Measurements from ENCODE around the gene SGO2. TPM values are rescaled to one million over a fixed set of nuclear protein-coding genes. Genes with fewer than 3 reads are reported as not detected.

The SGO2 gene
- total and polyA plus RNA-seq, 2 donors (not counting 1 experiment from before 2014, with no cell fraction given) = 0.89 to 5.3 TPM

- Mint-ChIP-seq H3K9me3 (ENCODE audit: insufficient read depth) (no peaks in the 10 kb centered on the region), H3K27ac (no peak overlapping the region), H3K4me1 (peaks cover 17% of the 10 kb centered on the region), H3K4me3 (no peak overlapping the region), H3K27me3 (peaks cover 21% of the 10 kb centered on the region)
- ATAC-seq (ENCODE audit: low read depth) (no peak), DNase-seq (no peak)
- H2AFZ ChIP-seq (ENCODE audit: insufficient read depth, low read depth, low read length, poor library complexity, severe bottlenecking) = no peak overlapping the region
- no peak overlapping the region for H3K4me2 ChIP-seq (replicated peaks; ENCODE audit: low read depth, low read length, poor library complexity, severe bottlenecking)
- H3K9me3 ChIP-seq (ENCODE audit: control extremely low read depth in 1 of 3, control insufficient read depth in 2 of 3, insufficient read depth in 1 of 3, low read length in 2 of 3) = no peaks in the 10 kb centered on the region
- no peaks in the 10 kb centered on the region for H3K27me3 ChIP-seq (replicated peaks in 1 of 4; ENCODE audit: control extremely low read depth in 1 of 4, control insufficient read depth in 3 of 4, insufficient read depth in 4 of 4, low read length in 3 of 4)
- no peak overlapping the region for H3K4me3 ChIP-seq (ENCODE audit: control extremely low read depth in 1 of 5, extremely low read depth in 1 of 5, insufficient read depth in 1 of 5, low read depth in 2 of 5, low read length in 4 of 5)
- TF ChIP-seq, protein P1, sequence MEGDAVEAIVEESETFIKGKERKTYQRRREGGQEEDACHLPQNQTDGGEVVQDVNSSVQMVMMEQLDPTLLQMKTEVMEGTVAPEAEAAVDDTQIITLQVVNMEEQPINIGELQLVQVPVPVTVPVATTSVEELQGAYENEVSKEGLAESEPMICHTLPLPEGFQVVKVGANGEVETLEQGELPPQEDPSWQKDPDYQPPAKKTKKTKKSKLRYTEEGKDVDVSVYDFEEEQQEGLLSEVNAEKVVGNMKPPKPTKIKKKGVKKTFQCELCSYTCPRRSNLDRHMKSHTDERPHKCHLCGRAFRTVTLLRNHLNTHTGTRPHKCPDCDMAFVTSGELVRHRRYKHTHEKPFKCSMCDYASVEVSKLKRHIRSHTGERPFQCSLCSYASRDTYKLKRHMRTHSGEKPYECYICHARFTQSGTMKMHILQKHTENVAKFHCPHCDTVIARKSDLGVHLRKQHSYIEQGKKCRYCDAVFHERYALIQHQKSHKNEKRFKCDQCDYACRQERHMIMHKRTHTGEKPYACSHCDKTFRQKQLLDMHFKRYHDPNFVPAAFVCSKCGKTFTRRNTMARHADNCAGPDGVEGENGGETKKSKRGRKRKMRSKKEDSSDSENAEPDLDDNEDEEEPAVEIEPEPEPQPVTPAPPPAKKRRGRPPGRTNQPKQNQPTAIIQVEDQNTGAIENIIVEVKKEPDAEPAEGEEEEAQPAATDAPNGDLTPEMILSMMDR (IDR thresholded peaks at IDR 0.05) = no peak
- no peak for TF ChIP-seq EZH2 (IDR thresholded peaks at IDR 0.05; ENCODE audit: borderline replicate concordance, insufficient read depth, low read depth, low read length, poor library complexity, severe bottlenecking)
- H3K79me2 ChIP-seq (ENCODE audit: control insufficient read depth, insufficient read depth, low read length) = no peaks in the 10 kb centered on the region
- ChIA-PET POLR2A (no interaction called here), CTCF (no interaction called here)
- intact Hi-C loops (cut with micrococcal nuclease) = no loop called here
- no peak overlapping the region for H3K27ac ChIP-seq (ENCODE audit: low read length in 2 of 2)
- H3K9ac ChIP-seq (ENCODE audit: low read length) = no peak overlapping the region
- no peaks in the 10 kb centered on the region for H4K20me1 ChIP-seq (ENCODE audit: control insufficient read depth, insufficient read depth, low read length, poor library complexity, severe bottlenecking)
- peaks cover 0 to 5% of the 10 kb centered on the region in 2 donors for H3K4me1 ChIP-seq (ENCODE audit: control insufficient read depth in 2 of 2, insufficient read depth in 2 of 2, low read length in 2 of 2)
- H3K36me3 ChIP-seq (replicated peaks in 1 of 2; ENCODE audit: control extremely low read depth in 1 of 2, control insufficient read depth in 1 of 2, extremely low read depth in 1 of 2, insufficient read depth in 2 of 2, low read length in 1 of 2) = no peaks in the 10 kb centered on the region
- WGBS (ENCODE audit: insufficient coverage) = 86% methylated on average over 1 of the region's 4 CpGs
Measured at GRCh38 chr2:200613692-200614091, 87.7 kb downstream of the SGO2 start.

DNA sequence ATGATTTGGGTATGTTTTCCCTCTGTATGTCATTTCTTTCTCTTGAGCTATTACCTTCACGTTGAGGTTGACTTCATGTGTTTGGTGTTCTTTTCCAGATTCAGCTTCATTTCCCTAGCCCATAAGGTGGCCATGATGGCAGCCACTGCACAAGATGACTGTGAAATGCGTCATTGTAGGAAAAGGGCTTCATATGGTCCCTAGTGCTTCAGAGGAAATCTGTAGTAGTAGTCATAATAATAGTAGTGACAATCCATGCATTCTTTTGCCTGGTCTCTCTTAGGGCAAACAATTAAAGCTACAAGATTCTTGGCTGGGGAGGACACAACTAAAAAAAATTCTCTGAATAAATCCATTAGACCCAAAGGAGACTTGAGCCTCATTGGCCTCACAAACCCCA lies 88.2 kb downstream of the SGO2 start:
- intact Hi-C loops (cut with micrococcal nuclease) = no loop called here
- H3K9ac ChIP-seq (ENCODE audit: low read length) = no peak overlapping the region
- H3K4me2 ChIP-seq (replicated peaks; ENCODE audit: low read depth, low read length, poor library complexity, severe bottlenecking) = no peak overlapping the region
- H3K4me1 ChIP-seq (ENCODE audit: control insufficient read depth in 2 of 2, insufficient read depth in 2 of 2, low read length in 2 of 2) = peaks cover 0 to 5% of the 10 kb centered on the region in 2 donors
- no peak overlapping the region for H2AFZ ChIP-seq (ENCODE audit: insufficient read depth, low read depth, low read length, poor library complexity, severe bottlenecking)
- Mint-ChIP-seq H3K27ac (no peak overlapping the region), H3K27me3 (peaks cover 21% of the 10 kb centered on the region), H3K4me3 (no peak overlapping the region), H3K4me1 (peaks cover 17% of the 10 kb centered on the region), H3K9me3 (ENCODE audit: insufficient read depth) (no peaks in the 10 kb centered on the region)
- H4K20me1 ChIP-seq (ENCODE audit: control insufficient read depth, insufficient read depth, low read length, poor library complexity, severe bottlenecking) = no peaks in the 10 kb centered on the region
- no peak overlapping the region for H3K27ac ChIP-seq (ENCODE audit: low read length in 2 of 2)
- no peaks in the 10 kb centered on the region for H3K27me3 ChIP-seq (replicated peaks in 1 of 4; ENCODE audit: control extremely low read depth in 1 of 4, control insufficient read depth in 3 of 4, insufficient read depth in 4 of 4, low read length in 3 of 4)
- no peaks in the 10 kb centered on the region for H3K79me2 ChIP-seq (ENCODE audit: control insufficient read depth, insufficient read depth, low read length)
- no peaks in the 10 kb centered on the region for H3K36me3 ChIP-seq (replicated peaks in 1 of 2; ENCODE audit: control extremely low read depth in 1 of 2, control insufficient read depth in 1 of 2, extremely low read depth in 1 of 2, insufficient read depth in 2 of 2, low read length in 1 of 2)
- DNase-seq = no peak
- WGBS (ENCODE audit: insufficient coverage) = 60% methylated on average over 1 of the region's 2 CpGs
- H3K4me3 ChIP-seq (ENCODE audit: control extremely low read depth in 1 of 5, extremely low read depth in 1 of 5, insufficient read depth in 1 of 5, low read depth in 2 of 5, low read length in 4 of 5) = no peak overlapping the region
- H3K9me3 ChIP-seq (ENCODE audit: control extremely low read depth in 1 of 3, control insufficient read depth in 2 of 3, insufficient read depth in 1 of 3, low read length in 2 of 3) = no peaks in the 10 kb centered on the region
- ChIA-PET CTCF (no interaction called here), POLR2A (no interaction called here)
- TF ChIP-seq, protein P1 (IDR thresholded peaks at IDR 0.05) = no peak
- TF ChIP-seq EZH2 (IDR thresholded peaks at IDR 0.05; ENCODE audit: borderline replicate concordance, insufficient read depth, low read depth, low read length, poor library complexity, severe bottlenecking) = no peak
- ATAC-seq (ENCODE audit: low read depth) = no peak
